Measurements from ENCODE around the gene SCYL1. TPM values are rescaled to one million over a fixed set of nuclear protein-coding genes. Genes with fewer than 3 reads are reported as not detected.
A peak's percentile ranks its signal among the peaks of the same experiment; 100 is the strongest.
"Not testable (repeated sequence)": the region's sequence is repeated elsewhere in the genome, so short reads cannot be mapped to it uniquely, and the experiment has no call there.

SCYL1 gene
- total RNA-seq, 2 donors from 2014 or later: 59.2 to 84.1 TPM

DNA sequence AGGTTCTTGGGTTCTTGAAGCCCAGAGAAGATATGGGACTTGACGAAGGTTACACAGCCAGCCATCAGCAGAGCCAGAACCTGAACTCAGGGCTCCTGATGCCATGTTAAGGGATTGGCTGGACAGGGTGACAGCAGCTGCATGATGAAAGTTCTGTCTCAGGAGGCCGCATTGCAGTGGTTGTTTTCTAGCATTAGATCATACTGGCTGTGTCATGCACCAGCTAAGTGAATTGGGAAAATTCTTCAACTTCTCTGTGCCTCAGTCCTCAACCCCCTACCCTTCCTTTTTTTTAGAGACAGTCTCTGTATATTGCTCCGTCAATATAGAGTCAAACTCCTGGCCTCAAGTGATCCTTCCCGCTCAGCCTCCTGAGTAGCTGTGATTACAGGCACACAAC, 38.7 kb downstream of the SCYL1 start:
- Histone ChIP-seq H3K36me3 (no peaks in the 10 kb centered on the region), H3K4me3 (no peak overlapping the region), H3K9ac (ENCODE audit: low read depth in 2 of 2, low read length in 2 of 2) (no peak overlapping the region), H3K4me1 (peaks cover 19% of the 10 kb centered on the region), H3K27ac (no peak overlapping the region), H3K27me3 (no peaks in the 10 kb centered on the region), H3K9me3 (no peaks in the 10 kb centered on the region)
- no peak for DNase-seq
- intact Hi-C loops (cut with DNase I): no loop called here
- TF ChIP-seq, protein P1, sequence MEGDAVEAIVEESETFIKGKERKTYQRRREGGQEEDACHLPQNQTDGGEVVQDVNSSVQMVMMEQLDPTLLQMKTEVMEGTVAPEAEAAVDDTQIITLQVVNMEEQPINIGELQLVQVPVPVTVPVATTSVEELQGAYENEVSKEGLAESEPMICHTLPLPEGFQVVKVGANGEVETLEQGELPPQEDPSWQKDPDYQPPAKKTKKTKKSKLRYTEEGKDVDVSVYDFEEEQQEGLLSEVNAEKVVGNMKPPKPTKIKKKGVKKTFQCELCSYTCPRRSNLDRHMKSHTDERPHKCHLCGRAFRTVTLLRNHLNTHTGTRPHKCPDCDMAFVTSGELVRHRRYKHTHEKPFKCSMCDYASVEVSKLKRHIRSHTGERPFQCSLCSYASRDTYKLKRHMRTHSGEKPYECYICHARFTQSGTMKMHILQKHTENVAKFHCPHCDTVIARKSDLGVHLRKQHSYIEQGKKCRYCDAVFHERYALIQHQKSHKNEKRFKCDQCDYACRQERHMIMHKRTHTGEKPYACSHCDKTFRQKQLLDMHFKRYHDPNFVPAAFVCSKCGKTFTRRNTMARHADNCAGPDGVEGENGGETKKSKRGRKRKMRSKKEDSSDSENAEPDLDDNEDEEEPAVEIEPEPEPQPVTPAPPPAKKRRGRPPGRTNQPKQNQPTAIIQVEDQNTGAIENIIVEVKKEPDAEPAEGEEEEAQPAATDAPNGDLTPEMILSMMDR (IDR thresholded peaks at IDR 0.05): no peak

DNA sequence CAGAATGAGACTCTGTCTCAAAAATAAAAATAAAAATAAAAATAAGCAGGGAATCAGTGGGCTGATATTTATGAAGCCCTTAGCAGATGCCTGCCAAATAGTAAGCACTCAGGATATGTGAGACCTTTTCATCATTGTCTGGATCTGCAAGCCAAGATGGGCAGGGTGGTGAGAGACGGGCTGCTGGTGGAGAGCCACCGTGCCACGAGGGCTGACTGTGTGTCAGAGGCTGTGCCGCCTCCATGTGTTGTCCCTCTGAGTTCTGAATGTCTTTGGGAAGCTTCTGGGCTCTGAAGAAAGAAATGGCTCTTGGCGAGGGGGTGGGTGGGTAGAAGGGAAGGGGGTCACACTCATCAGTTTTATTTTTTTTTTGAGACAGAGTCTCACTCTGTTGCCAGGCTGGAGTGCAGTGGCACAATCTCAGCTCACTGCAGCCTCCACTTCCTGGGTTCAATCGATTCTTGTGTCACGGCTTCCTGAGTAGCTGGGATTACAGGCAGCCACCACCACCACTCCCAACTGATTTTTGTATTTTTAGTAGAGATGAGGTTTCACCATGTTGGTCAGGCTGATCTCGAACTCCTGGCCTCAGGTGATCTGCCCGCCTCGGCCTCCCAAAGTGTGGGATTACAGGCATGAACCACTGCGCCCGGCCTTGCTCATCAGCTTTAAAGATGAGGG, 40.1 kb downstream of the SCYL1 start:
- H3K4me1 ChIP-seq: peaks cover 11% of the 10 kb centered on the region

DNA sequence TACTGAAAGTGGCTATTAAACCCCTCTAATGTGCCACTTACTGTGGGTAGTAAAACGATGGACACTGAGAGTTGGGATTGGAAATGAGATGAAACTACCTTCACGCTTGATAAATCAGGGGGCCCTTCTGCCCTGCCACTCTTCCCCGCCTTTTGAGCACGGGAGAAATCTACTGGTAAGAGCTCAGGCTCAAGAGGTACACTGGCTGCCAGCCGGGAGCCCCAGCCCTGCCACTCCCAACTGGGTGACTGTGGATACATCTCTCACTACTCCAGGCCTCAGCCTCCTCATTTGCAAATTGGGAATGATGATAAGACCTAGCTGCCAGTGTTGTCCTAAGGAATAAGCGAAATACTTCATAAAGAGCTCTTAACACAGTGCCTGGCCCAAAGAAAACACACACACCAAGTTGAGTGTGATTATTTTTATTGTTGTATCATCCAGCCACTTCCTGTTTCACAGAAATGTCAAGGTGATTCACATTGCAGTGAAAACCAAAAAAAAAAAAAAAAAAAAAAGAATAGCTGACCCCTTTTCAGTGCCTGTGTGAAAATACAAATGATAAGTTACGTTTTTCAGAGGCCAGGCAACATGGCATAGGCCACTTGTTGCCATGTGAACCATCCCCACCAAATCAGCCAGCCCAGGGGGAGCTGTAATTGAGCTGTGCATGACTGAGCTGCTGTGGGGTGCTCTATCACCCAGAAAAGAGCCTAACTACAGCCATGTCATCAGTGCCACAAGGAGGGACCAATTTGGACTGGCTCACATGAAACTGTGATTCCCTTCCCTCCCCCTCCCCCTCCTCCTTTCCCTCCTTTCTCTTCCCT, 41.0 kb downstream of the SCYL1 start:
- DNase-seq: no peak
- no peak overlapping the region for H3K4me3 ChIP-seq
- H3K27ac ChIP-seq: peak overlapping the region; percentile 15
- peaks cover 6% of the 10 kb centered on the region for H3K4me1 ChIP-seq
- H3K36me3 ChIP-seq: no peaks in the 10 kb centered on the region
- no peak overlapping the region for H3K9ac ChIP-seq (ENCODE audit: low read depth in 2 of 2, low read length in 2 of 2)
- no peaks in the 10 kb centered on the region for H3K9me3 ChIP-seq
- no peaks in the 10 kb centered on the region for H3K27me3 ChIP-seq
- TF ChIP-seq, protein P1 (IDR thresholded peaks at IDR 0.05): no peak
- intact Hi-C loops (cut with DNase I): no loop called here

More for the DNA sequence above, 40.1 kb downstream of the SCYL1 start:
- H3K4me3 ChIP-seq; H3K27me3 ChIP-seq; H3K9ac ChIP-seq (ENCODE audit: low read depth in 2 of 2, low read length in 2 of 2); intact Hi-C loops (cut with DNase I); DNase-seq; H3K9me3 ChIP-seq; H3K36me3 ChIP-seq: not testable (repeated sequence)
- H3K27ac ChIP-seq: peak overlapping the region; percentile 15

DNA sequence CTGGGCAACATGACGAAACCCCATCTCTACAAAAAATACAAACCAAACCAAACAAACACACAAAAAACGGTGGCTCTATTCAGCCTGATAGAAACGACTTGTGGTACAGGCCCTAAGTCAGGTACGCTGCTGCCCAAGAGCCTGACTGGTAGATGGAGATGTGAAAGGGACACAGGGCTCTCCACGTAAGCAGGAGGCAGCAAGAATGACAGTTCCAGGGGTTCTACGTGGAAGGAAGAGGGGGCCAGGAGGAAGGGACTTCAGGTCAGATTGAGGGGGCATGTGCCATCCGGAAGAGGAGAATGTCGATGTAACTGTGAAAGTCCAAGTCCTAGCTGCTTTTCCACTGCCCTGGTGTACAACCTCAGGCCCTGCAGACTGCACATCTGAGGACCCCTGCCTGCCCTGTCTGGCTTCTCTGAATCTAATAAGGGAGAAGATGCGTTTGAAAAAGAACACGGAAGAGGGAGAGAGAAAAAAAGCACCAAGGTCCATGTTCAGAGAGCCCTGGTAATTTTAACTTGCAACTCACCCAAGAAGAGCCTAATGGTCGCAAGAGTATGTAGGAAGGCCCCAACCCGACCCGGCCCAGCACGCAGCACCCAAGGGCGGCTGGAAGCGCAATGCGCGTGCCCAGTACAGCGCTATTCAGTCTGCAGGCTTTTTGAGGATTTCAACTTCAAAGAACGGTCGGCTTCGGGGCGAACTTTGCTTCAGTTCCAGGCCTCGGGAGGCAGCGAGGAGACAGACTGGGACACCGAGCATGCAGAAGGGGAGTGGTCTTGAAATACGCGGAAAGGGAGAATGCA, 44.5 kb downstream of the SCYL1 start:
- Histone ChIP-seq H3K36me3 (no peaks in the 10 kb centered on the region), H3K9ac (ENCODE audit: low read depth in 2 of 2, low read length in 2 of 2) (peak overlapping the region; percentile 85 to 97), H3K9me3 (no peaks in the 10 kb centered on the region), H3K27ac (peak overlapping the region; percentile 95), H3K4me3 (peak overlapping the region; percentile 84), H3K27me3 (no peaks in the 10 kb centered on the region), H3K4me1 (peaks cover 27% of the 10 kb centered on the region)
- TF ChIP-seq, protein P1 (IDR thresholded peaks at IDR 0.05): no peak
- intact Hi-C loops (cut with DNase I): no loop called here
- DNase-seq: no peak

DNA sequence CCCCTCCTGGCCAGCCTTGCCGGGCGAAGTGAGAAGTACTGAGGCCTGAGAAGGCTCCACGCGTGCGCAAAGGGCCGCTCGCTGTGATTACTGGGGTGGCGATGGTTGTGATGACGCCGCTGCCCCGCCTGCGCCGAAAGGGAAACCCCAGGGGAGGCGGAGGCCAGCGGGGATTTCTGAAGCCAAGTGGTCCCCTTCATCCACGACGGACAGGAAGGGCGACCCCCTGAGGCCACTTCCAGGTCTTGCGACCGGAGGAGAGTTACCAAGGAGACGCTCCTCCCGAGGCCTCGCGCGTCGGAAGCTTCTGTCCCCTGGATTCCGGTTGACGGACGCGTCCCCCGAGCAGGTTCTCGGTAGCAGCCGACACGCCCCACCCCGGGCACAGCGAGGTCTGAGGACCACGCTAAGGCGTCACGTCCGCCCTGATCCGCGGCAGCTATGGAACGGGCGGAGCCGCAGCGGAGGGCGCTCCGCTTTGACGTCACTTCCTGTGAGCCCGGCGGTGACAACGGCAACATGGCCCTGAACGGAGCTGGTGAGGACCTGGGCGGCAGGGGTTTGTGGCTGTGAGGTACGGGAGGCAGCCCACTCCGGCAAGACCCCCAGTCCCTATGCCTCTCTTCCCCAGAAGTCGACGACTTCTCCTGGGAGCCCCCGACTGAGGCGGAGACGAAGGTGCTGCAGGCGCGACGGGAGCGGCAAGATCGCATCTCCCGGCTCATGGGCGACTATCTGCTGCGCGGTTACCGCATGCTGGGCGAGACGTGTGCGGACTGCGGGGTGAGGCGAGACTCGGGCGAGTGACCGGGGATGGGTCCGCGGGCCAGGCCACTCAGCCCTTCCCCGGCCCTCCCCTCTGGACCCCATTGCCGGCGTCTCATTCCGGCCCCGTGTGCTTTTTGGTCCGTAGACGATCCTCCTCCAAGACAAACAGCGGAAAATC, 45.4 kb downstream of the SCYL1 start, which contains the start of gene ZNRD2:
ZNRD2 (plus strand) TSS at position 505 of the 946 bp plus-strand sequence; CDS start at position 520, 15 bp downstream.
- intact Hi-C loops (cut with DNase I): no loop called here

More for the DNA sequence above, 45.4 kb downstream of the SCYL1 start, which contains the start of gene ZNRD2:
- peak within 1 kb of the TSS; percentile 84 for H3K4me3 ChIP-seq
- no peaks in the 10 kb centered on the region for H3K9me3 ChIP-seq
- no peaks in the 10 kb centered on the region for H3K27me3 ChIP-seq
- DNase-seq: peak; percentile 97
- H3K36me3 ChIP-seq: no peaks in the 10 kb centered on the region
- H3K9ac ChIP-seq (ENCODE audit: low read depth in 2 of 2, low read length in 2 of 2): peak within 1 kb of the TSS; percentile 85 to 97
- peak within 1 kb of the TSS; percentile 95 for H3K27ac ChIP-seq
- TF ChIP-seq, protein P1 (IDR thresholded peaks at IDR 0.05): peak; percentile 26
- peaks cover 32% of the 10 kb centered on the region for H3K4me1 ChIP-seq

Data from colonic mucosa (tissue), 4 donors.